Measurements from ENCODE around the gene IL17D.

DNA sequence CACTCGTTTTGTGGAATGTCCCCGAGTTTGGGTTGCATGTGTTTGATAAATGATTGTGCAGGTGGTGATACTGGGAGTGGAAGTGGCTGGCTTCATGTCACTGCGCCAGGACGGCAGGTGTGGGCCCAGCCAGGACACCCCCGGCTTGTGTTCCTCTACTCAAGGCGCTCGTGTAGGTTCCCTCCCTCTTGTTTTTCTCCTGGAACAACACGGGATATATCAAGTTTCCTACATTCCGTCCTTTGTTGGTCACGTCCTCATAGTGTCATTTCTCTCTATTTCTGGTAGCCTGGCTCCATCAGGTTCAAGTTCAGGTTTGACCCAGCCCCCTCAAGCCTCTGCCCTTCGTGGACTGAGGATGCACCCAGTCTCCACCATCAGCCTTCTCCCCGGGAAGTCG lies 16.3 kb downstream of the IL17D start:
- TF ChIP-seq, protein P1, sequence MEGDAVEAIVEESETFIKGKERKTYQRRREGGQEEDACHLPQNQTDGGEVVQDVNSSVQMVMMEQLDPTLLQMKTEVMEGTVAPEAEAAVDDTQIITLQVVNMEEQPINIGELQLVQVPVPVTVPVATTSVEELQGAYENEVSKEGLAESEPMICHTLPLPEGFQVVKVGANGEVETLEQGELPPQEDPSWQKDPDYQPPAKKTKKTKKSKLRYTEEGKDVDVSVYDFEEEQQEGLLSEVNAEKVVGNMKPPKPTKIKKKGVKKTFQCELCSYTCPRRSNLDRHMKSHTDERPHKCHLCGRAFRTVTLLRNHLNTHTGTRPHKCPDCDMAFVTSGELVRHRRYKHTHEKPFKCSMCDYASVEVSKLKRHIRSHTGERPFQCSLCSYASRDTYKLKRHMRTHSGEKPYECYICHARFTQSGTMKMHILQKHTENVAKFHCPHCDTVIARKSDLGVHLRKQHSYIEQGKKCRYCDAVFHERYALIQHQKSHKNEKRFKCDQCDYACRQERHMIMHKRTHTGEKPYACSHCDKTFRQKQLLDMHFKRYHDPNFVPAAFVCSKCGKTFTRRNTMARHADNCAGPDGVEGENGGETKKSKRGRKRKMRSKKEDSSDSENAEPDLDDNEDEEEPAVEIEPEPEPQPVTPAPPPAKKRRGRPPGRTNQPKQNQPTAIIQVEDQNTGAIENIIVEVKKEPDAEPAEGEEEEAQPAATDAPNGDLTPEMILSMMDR (IDR thresholded peaks at IDR 0.05), result no peak
- TF ChIP-seq EP300 (IDR thresholded peaks at IDR 0.05), result no peak
- no peak for TF ChIP-seq POLR2A (IDR thresholded peaks at IDR 0.05)
